ENCODE data around the gene TXK.

The TXK gene

GRCh38 chr4:48033825-48034413 lies 100.1 kb downstream of the TXK start:
- H4K20me1 ChIP-seq (ENCODE audit: insufficient read depth, low read length, poor library complexity, severe bottlenecking): no peaks in the 10 kb centered on the region
- H3K4me1 ChIP-seq (ENCODE audit: insufficient read depth, low read length, poor library complexity, severe bottlenecking): no peaks in the 10 kb centered on the region
- no peaks in the 10 kb centered on the region for H3K36me3 ChIP-seq (ENCODE audit: insufficient read depth, low read length)

GRCh38 chr4:48033412-48033811 lies 100.6 kb downstream of the TXK start:
- TF ChIP-seq EZH2phosphoT487 (IDR thresholded peaks at IDR 0.05; ENCODE audit: borderline replicate concordance): no peak
- no peak for TF ChIP-seq CTCF (conservative IDR thresholded peaks at IDR 0.05; ENCODE audit: low read length)
- H3K4me3 ChIP-seq (ENCODE audit: low read length, poor library complexity, severe bottlenecking): no peak overlapping the region
- H3K9ac ChIP-seq (ENCODE audit: low read depth, low read length, poor library complexity, severe bottlenecking): no peak overlapping the region
- no peaks in the 10 kb centered on the region for H3K79me2 ChIP-seq (ENCODE audit: insufficient read depth, low read length)
- no peaks in the 10 kb centered on the region for H3K27me3 ChIP-seq (ENCODE audit: insufficient read depth, low read length, poor library complexity, severe bottlenecking)
- H3K4me2 ChIP-seq (ENCODE audit: low read depth, low read length, poor library complexity, severe bottlenecking): no peak overlapping the region
- H3K9me2 ChIP-seq (replicated peaks; ENCODE audit: low read depth, low read length): no peaks in the 10 kb centered on the region
- no peaks in the 10 kb centered on the region for H4K20me1 ChIP-seq (ENCODE audit: insufficient read depth, low read length, poor library complexity, severe bottlenecking)
- no peaks in the 10 kb centered on the region for H3K4me1 ChIP-seq (ENCODE audit: insufficient read depth, low read length, poor library complexity, severe bottlenecking)
- no peak overlapping the region for H2AFZ ChIP-seq (ENCODE audit: low read length)
- H3K9me3 ChIP-seq (ENCODE audit: insufficient read depth, low read depth, low read length): no peaks in the 10 kb centered on the region
- H3F3A ChIP-seq (ENCODE audit: low read depth): no peaks in the 10 kb centered on the region
- H3K36me3 ChIP-seq (ENCODE audit: insufficient read depth, low read length): no peaks in the 10 kb centered on the region

More at GRCh38 chr4:48033825-48034413, 100.1 kb downstream of the TXK start:
- H3K4me3 ChIP-seq (ENCODE audit: low read length, poor library complexity, severe bottlenecking): no peak overlapping the region
- no peaks in the 10 kb centered on the region for H3K9me3 ChIP-seq (ENCODE audit: insufficient read depth, low read depth, low read length)
- no peak overlapping the region for H3K9ac ChIP-seq (ENCODE audit: low read depth, low read length, poor library complexity, severe bottlenecking)
- H2AFZ ChIP-seq (ENCODE audit: low read length): no peak overlapping the region
- no peaks in the 10 kb centered on the region for H3F3A ChIP-seq (ENCODE audit: low read depth)
- TF ChIP-seq EZH2phosphoT487 (IDR thresholded peaks at IDR 0.05; ENCODE audit: borderline replicate concordance): no peak
- TF ChIP-seq CTCF (conservative IDR thresholded peaks at IDR 0.05; ENCODE audit: low read length): peak; percentile 86
- no peaks in the 10 kb centered on the region for H3K79me2 ChIP-seq (ENCODE audit: insufficient read depth, low read length)
- no peaks in the 10 kb centered on the region for H3K27me3 ChIP-seq (ENCODE audit: insufficient read depth, low read length, poor library complexity, severe bottlenecking)
- H3K4me2 ChIP-seq (ENCODE audit: low read depth, low read length, poor library complexity, severe bottlenecking): no peak overlapping the region
- no peaks in the 10 kb centered on the region for H3K9me2 ChIP-seq (replicated peaks; ENCODE audit: low read depth, low read length)

GRCh38 chr4:48032721-48033120 lies 101.3 kb downstream of the TXK start:
- no peak for TF ChIP-seq CTCF (conservative IDR thresholded peaks at IDR 0.05; ENCODE audit: low read length)
- no peak for TF ChIP-seq EZH2phosphoT487 (IDR thresholded peaks at IDR 0.05; ENCODE audit: borderline replicate concordance)
- Histone ChIP-seq H3K9me3 (ENCODE audit: insufficient read depth, low read depth, low read length) (no peaks in the 10 kb centered on the region), H3K4me3 (ENCODE audit: low read length, poor library complexity, severe bottlenecking) (no peak overlapping the region), H3K27me3 (ENCODE audit: insufficient read depth, low read length, poor library complexity, severe bottlenecking) (no peaks in the 10 kb centered on the region), H3K9me2 (replicated peaks; ENCODE audit: low read depth, low read length) (no peaks in the 10 kb centered on the region), H3K9ac (ENCODE audit: low read depth, low read length, poor library complexity, severe bottlenecking) (no peak overlapping the region), H2AFZ (ENCODE audit: low read length) (no peak overlapping the region), H3K79me2 (ENCODE audit: insufficient read depth, low read length) (no peaks in the 10 kb centered on the region), H3K4me2 (ENCODE audit: low read depth, low read length, poor library complexity, severe bottlenecking) (no peak overlapping the region), H3F3A (ENCODE audit: low read depth) (no peaks in the 10 kb centered on the region), H4K20me1 (ENCODE audit: insufficient read depth, low read length, poor library complexity, severe bottlenecking) (no peaks in the 10 kb centered on the region), H3K36me3 (ENCODE audit: insufficient read depth, low read length) (no peaks in the 10 kb centered on the region), H3K4me1 (ENCODE audit: insufficient read depth, low read length, poor library complexity, severe bottlenecking) (no peaks in the 10 kb centered on the region)
